HepG2 (cell line): ENCODE measurements around the gene EYA2. TPM values are rescaled to one million over a fixed set of nuclear protein-coding genes. Genes with fewer than 3 reads are reported as not detected.

Experiments used
- ATAC-seq: fragments of 200-7000 bp; cut with Tn5 transposase; 3 replicates; pipeline ENCODE4 v1.9.1; 2020; ENCODE audit warnings: mild to moderate bottlenecking, moderate library complexity
- BruUV-seq: library from RNA; stranded (reverse); fragments of 400-500 nt; replicated peaks from 2 replicates; lab custom pipeline; 2021; lab: Mats Ljungman, UMichigan
- CTCF ChIA-PET: fragments of 300-600 bp; formaldehyde crosslinking; extraction: SDS; loops from one replicate; lab custom pipeline; 2021; ENCODE audit warnings: low total read pairs, inconsistent platforms, low intra/inter-chr PET ratio; lab: Yijun Ruan, JAX
- POLR2A ChIA-PET: fragments of 350-600 bp; sonication (Branson Sonifier 250); formaldehyde crosslinking; loops from one replicate; lab custom pipeline; 2020; ENCODE audit warnings: antibody characterized with exemption, inconsistent platforms; lab: Yijun Ruan, JAX
- DNase-seq: peaks from one replicate; pipeline ENCODE4 v3.0.0-alpha.2; 2015; ENCODE audit warnings: low spot score
- FAIRE-seq: peaks from 3 replicates; lab custom pipeline; 2011; peaks lifted over from hg19 to GRCh38; lab: Jason Lieb, UNC
- H2AFZ ChIP-seq: one replicate; pipeline ENCODE4 v1.6.1; 2011; ENCODE audit warnings: low read length, inconsistent platforms
- H3K27ac ChIP-seq: fragments of 300-600 bp; 3 replicates; pipeline ENCODE4 v1.8.0; 2011; ENCODE audit warnings: mixed run types, mild to moderate bottlenecking, mixed read lengths, low read length, inconsistent platforms; ENCODE audit not compliant: insufficient read depth; ENCODE audit errors: extremely low read length
- H3K27me3 ChIP-seq, 2 experiments: fragments of 200-600 bp in 1 of 2; 2 replicates in 1 of 2; 3 replicates in 1 of 2; pipeline versions ENCODE4 v1.6.0 to v1.8.0; 2011; ENCODE audit warnings: low read length in 2 of 2, mild to moderate bottlenecking in 2 of 2, moderate library complexity in 2 of 2, inconsistent platforms in 1 of 2; ENCODE audit not compliant: insufficient read depth in 2 of 2, control insufficient read depth in 1 of 2
- H3K36me3 ChIP-seq, 2 experiments: fragments of 200-600 bp in 1 of 2; replicated peaks in 1 of 2; 2 replicates in 1 of 2; 3 replicates in 1 of 2; pipeline versions ENCODE4 v1.5.1 to v1.8.0; 2011; ENCODE audit warnings: low read length in 2 of 2, inconsistent platforms in 1 of 2; ENCODE audit not compliant: insufficient read depth in 2 of 2, control insufficient read depth in 1 of 2
- H3K4me1 ChIP-seq: 2 replicates; pipeline ENCODE4 v1.5.1; 2012; ENCODE audit warnings: low read length, inconsistent platforms; ENCODE audit not compliant: insufficient read depth
- H3K4me2 ChIP-seq: 2 replicates; pipeline ENCODE4 v1.6.0; 2011; ENCODE audit warnings: low read depth, low read length, inconsistent platforms
- H3K4me3 ChIP-seq, 3 experiments: fragments of 200-600 bp in 1 of 3; sonication (generic), shearing (Covaris generic) in 1 of 3; replicated peaks in 1 of 3; 2 replicates each; pipeline ENCODE4 v1.5.1; 2011 to 2016; ENCODE audit warnings: low read length in 3 of 3, inconsistent platforms in 2 of 3, low read depth in 2 of 3, mild to moderate bottlenecking in 2 of 3, control low read depth in 1 of 3, mixed read lengths in 1 of 3; ENCODE audit not compliant: insufficient read depth in 1 of 3
- H3K79me2 ChIP-seq: one replicate; pipeline ENCODE4 v1.6.1; 2011; ENCODE audit warnings: low read length, inconsistent platforms; ENCODE audit not compliant: insufficient read depth
- H3K9ac ChIP-seq: 2 replicates; pipeline ENCODE4 v1.6.0; 2011; ENCODE audit warnings: mild to moderate bottlenecking, low read depth, low read length, inconsistent platforms; ENCODE audit not compliant: insufficient read depth
- H3K9me3 ChIP-seq: 2 replicates; pipeline ENCODE4 v1.5.1; 2012; ENCODE audit warnings: mild to moderate bottlenecking, low read length
- H4K20me1 ChIP-seq: 2 replicates; pipeline ENCODE4 v1.6.0; 2011; ENCODE audit warnings: inconsistent platforms, mild to moderate bottlenecking, low read length, moderate library complexity; ENCODE audit not compliant: insufficient read depth
- CAMTA2 ChIP-seq: sonication (generic); formaldehyde crosslinking; IDR thresholded peaks from 2 replicates; pipeline ENCODE4 v1.4.0; 2020; ENCODE audit warnings: mild to moderate bottlenecking, missing genetic modification reagents, borderline replicate concordance
- POLR2AphosphoS5 ChIP-seq: IDR thresholded peaks from 2 replicates; pipeline ENCODE4 v1.6.1; 2012; ENCODE audit warnings: low read depth, low read length
- RBM22 ChIP-seq: fragments of 200-400 bp; formaldehyde crosslinking; optimal IDR thresholded peaks from 2 replicates; pipeline ENCODE3; 2017; ENCODE audit warnings: mild to moderate bottlenecking, low read length, moderate library complexity
- REXO4 ChIP-seq: sonication (generic); formaldehyde crosslinking; IDR thresholded peaks from 2 replicates; pipeline ENCODE4 v1.8.0; 2022; ENCODE audit warnings: missing genetic modification reagents, mild to moderate bottlenecking, borderline replicate concordance
- XRCC5 ChIP-seq: fragments of 200-400 bp; formaldehyde crosslinking; optimal IDR thresholded peaks from 2 replicates; pipeline ENCODE3; 2017; ENCODE audit warnings: mild to moderate bottlenecking, low read length
- ZBTB20 ChIP-seq: sonication (generic); formaldehyde crosslinking; IDR thresholded peaks from 2 replicates; pipeline ENCODE4 v1.8.1; 2023; ENCODE audit warnings: missing genetic modification reagents, low read depth, mild to moderate bottlenecking, borderline replicate concordance
- ZNF382 ChIP-seq: sonication (generic); formaldehyde crosslinking; IDR thresholded peaks from 2 replicates; pipeline ENCODE4 v1.5.0; 2020; ENCODE audit warnings: missing genetic modification reagents, mild to moderate bottlenecking, borderline replicate concordance
- ZNF878 ChIP-seq: sonication (generic); formaldehyde crosslinking; IDR thresholded peaks from 2 replicates; pipeline ENCODE4 v1.8.1; 2023; ENCODE audit warnings: mild to moderate bottlenecking, missing genetic modification reagents, moderate library complexity
- WGBS: methylation state at CpG from one replicate; pipeline ENCODE4 v1.1.6; 2017; ENCODE audit warnings: low lambda C conversion rate; 5-methylcytosine and 5-hydroxymethylcytosine counted together
- in situ Hi-C: cut with HindIII; loops from 2 replicates; pipeline ENCODE4 v1.10.0; 2017; ENCODE audit warnings: low pct_unique_long_range_greater_than_20kb; ENCODE audit not compliant: extremely low pct_ligation_motif_present
- intact Hi-C: fragments of 100-400 bp; cut with micrococcal nuclease; formaldehyde crosslinking; loops from one replicate; pipeline ENCODE4 v1.10.0; 2022; ENCODE audit not compliant: unreplicated experiment
- polyA plus RNA-seq, 8 experiments: library from polyadenylated mRNA; depleted of rRNA in 3 of 8; stranded (reverse) in 7 of 8; unstranded in 1 of 8; fragments of >200 nt; fragmentation: Illumina TruSeq in 4 of 8; extraction: Trizol in 4 of 8; gene quantifications; 2 replicates each; pipeline versions ENCODE4 v1.2.1 to v1.2.3, GENCODE V29; 2011 to 2016; ENCODE audit warnings: low read depth in 4 of 8, missing spikeins in 1 of 8, mixed read lengths in 1 of 8; ENCODE audit not compliant: insufficient read depth in 1 of 8
- total RNA-seq, 5 experiments: library from RNA; depleted of rRNA; stranded (reverse); fragments of >200 nt; fragmentation: Illumina TruSeq; extraction: Trizol; gene quantifications; 2 replicates each; pipeline ENCODE4 v1.2.3, GENCODE V29; 2016; ENCODE audit warnings: low read depth in 1 of 5

Gene EYA2
- total and polyA plus RNA-seq, 2 of the 13 experiments (the other 11 are each of a cell fraction or from before 2014, with no cell fraction given): not detected

DNA sequence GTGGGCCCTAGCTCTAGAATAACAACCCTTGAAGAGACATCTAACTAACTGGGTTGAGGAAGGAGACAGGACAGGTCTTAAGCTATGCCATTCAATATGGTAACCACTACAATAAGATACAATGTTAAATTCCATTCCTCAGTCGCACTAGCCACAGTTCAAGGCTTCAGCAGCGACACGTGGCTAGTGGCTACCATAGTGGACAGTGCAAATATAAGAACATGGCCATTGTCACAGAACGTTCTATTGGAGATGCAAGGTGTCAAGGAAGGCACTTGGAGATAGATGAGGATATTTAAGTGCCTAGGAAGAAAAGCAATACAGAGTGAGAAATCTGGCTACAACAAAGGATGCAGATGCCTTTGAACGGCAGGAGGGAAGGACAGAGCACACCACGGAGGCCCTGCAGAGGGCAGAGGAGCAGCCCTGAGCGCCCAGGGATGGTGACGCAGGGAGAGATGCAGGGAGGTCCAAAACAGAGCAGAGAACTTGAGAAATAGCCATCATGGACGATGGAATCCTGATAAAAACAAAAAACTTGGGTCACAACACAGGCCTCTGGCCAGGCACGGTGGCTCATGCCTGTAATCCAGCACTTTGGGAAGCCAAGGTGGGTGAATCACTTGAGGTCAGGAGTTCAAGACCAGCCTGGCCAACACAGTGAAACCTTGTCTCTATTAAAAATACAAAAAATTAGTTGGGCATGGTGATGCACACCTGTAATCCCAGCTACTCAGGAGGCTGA is 321.2 kb downstream of the EYA2 start:
- ATAC-seq: no peak
- intact Hi-C loops: loop anchor here (5.0 kb wide), 1 partner anchor 36 kb away; no protein-coding TSS in a partner anchor
- Histone ChIP-seq H4K20me1 (peaks cover 27% of the 10 kb centered on the region; the same call in 1 of the 2 replicates), H3K4me2 (no peak overlapping the region), H3K9me3 (no peaks in the 10 kb centered on the region), H3K4me3 (no peak overlapping the region), H3K4me1 (no peaks in the 10 kb centered on the region), H3K79me2 (peaks cover 5% of the 10 kb centered on the region), H3K36me3 (peaks cover 77 to 93% of the 10 kb centered on the region in 2 experiments), H3K27me3 (no peaks in the 10 kb centered on the region; a peak in 1 of 5 replicates), H2AFZ (no peak overlapping the region), H3K27ac (no peak overlapping the region), H3K9ac (no peak overlapping the region)
- CTCF ChIA-PET: no interaction called here
- POLR2A ChIA-PET: interaction anchor here (1.1 kb wide), 1 partner anchor 15 kb away, joined by 4 read pairs; no protein-coding TSS in a partner anchor
- in situ Hi-C loops: no loop called here
- no TSS peak for BruUV-seq
- no peak for FAIRE-seq
- WGBS: 96% methylated on average over 10 of the region's 10 CpGs
- TF ChIP-seq POLR2AphosphoS5 (0 out of 2 replicates have a peak, but pooled peaks have one; percentile 24), CAMTA2 (CRISPR knock-in tag) (no peak), RBM22 (peak; percentile 88)
- no peak for DNase-seq

- H3K4me1 ChIP-seq: no peaks in the 10 kb centered on the region
- ChIA-PET POLR2A (interaction anchor here (1.2 kb wide), 1 partner anchor 12 kb away, joined by 3 read pairs; no protein-coding TSS in a partner anchor), CTCF (no interaction called here)
- in situ Hi-C loops (no loop called here), intact Hi-C loops (loop anchor here (5.0 kb wide), 1 partner anchor 35 kb away; no protein-coding TSS in a partner anchor)
- no peaks in the 10 kb centered on the region; a peak in 1 of 5 replicates for H3K27me3 ChIP-seq
- H3K79me2 ChIP-seq: peaks cover 5% of the 10 kb centered on the region
- H2AFZ ChIP-seq: no peak overlapping the region
- FAIRE-seq: no peak
- DNase-seq: no peak
- BruUV-seq: no TSS peak
- WGBS: 96% methylated on average over 7 of the region's 7 CpGs
- H3K27ac ChIP-seq: no peak overlapping the region
- H4K20me1 ChIP-seq: peaks cover 27% of the 10 kb centered on the region; the same call in 1 of the 2 replicates
- no peak overlapping the region for H3K4me2 ChIP-seq
- H3K36me3 ChIP-seq: peaks cover 76 to 92% of the 10 kb centered on the region in 2 experiments
- H3K9ac ChIP-seq: no peak overlapping the region
- ATAC-seq: no peak
- H3K4me3 ChIP-seq: no peak overlapping the region
- TF ChIP-seq ZBTB20 (CRISPR knock-in tag) (no peak), ZNF382 (0 out of 2 replicates have a peak, but pooled peaks have one; percentile 22), XRCC5 (no peak), ZNF878 (CRISPR knock-in tag) (no peak), REXO4 (CRISPR knock-in tag) (no peak)
- no peaks in the 10 kb centered on the region for H3K9me3 ChIP-seq
Observed at GRCh38 chr20:47216819-47217410, 322.3 kb downstream of the EYA2 start.
